ENCODE data around the gene RBM20. TPM values are rescaled to one million over a fixed set of nuclear protein-coding genes. Genes with fewer than 3 reads are reported as not detected.

The RBM20 gene
- total and polyA plus RNA-seq, 2 of the 4 experiments (the other 2 are of a cell fraction) = under 0.01 to 0.15 TPM

DNA sequence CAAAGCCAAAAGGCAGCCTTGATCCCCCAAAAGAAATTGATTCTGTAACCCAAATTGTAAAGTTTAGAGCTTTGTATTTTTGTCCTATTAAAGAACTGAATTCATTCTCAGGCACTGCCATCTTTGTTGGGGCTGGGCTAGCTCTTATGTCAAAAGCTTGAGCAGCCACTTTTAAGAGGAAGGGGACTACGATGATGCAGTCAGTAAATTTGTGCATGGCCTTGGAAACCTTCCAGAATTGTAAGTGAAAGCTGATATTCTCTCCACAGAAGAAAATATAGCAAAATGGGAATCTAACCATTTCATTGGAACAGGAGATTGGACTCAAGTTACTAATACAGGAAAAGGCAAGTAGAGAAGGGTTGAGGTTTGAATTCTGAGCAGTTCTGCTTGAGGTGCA is 50.1 kb downstream of the RBM20 start:
- no peak overlapping the region for H3K4ac ChIP-seq (ENCODE audit: low read depth, low read length)
- in situ Hi-C loops (cut with MboI; ENCODE audit: low sequenced_read_pairs) = no loop called here
- H3K27me3 ChIP-seq (ENCODE audit: control insufficient read depth, insufficient read depth, low read length) = no peaks in the 10 kb centered on the region
- no peaks in the 10 kb centered on the region for H3K79me1 ChIP-seq (ENCODE audit: low read depth in 1 of 2, low read length in 2 of 2)
- H4K8ac ChIP-seq (ENCODE audit: low read depth in 2 of 2, low read length in 2 of 2) = no peak overlapping the region
- no peak overlapping the region for H4K91ac ChIP-seq (ENCODE audit: insufficient read depth, low read depth, low read length)
- H2BK20ac ChIP-seq (ENCODE audit: low read depth, low read length) = no peak overlapping the region
- H3K4me2 ChIP-seq (ENCODE audit: low read depth, low read length) = no peak overlapping the region
- WGBS, 2 experiments (ENCODE audit: extremely low coverage in 2 of 2, insufficient read length in 1 of 2) = no CpG with 5 or more reads among the region's 1 CpG
- CTCF ChIA-PET = interaction anchor here (0.6 to 1.3 kb wide), 2 partner anchors 12 to 203 kb away, joined by 3 to 4 read pairs; no protein-coding TSS in a partner anchor
- H3K27ac ChIP-seq (ENCODE audit: insufficient read depth, low read length) = no peak overlapping the region
- no peak overlapping the region for H3K56ac ChIP-seq (ENCODE audit: extremely low read depth, insufficient read depth, low read length)
- POLR2A ChIA-PET (ENCODE audit: unreplicated experiment) = no interaction called here
- no peak overlapping the region for H3K9ac ChIP-seq (ENCODE audit: low read depth, low read length)
- TF ChIP-seq BHLHE40 (IDR thresholded peaks at IDR 0.05; ENCODE audit: low read depth, low read length) = no peak
- no peak for TF ChIP-seq MXI1 (IDR thresholded peaks at IDR 0.05; ENCODE audit: borderline replicate concordance, low read depth, low read length)
- no peak for TF ChIP-seq MAFK (IDR thresholded peaks at IDR 0.05; ENCODE audit: low read depth, low read length)
- no peak for TF ChIP-seq RFX5 (IDR thresholded peaks at IDR 0.05; ENCODE audit: low read depth, low read length)
- TF ChIP-seq CEBPB (IDR thresholded peaks at IDR 0.05; ENCODE audit: low read depth, low read length) = no peak
- TF ChIP-seq RAD21 (IDR thresholded peaks at IDR 0.05; ENCODE audit: low read length) = no peak
- H2AFZ ChIP-seq (replicated peaks; ENCODE audit: low read length, poor library complexity) = no peak overlapping the region
- H4K5ac ChIP-seq (ENCODE audit: low read depth, low read length) = no peak overlapping the region
- H2BK120ac ChIP-seq (ENCODE audit: low read depth, low read length) = no peak overlapping the region
- no peak overlapping the region for H2BK5ac ChIP-seq (ENCODE audit: low read depth, low read length, poor library complexity, severe bottlenecking)
- H3K36me3 ChIP-seq (ENCODE audit: control insufficient read depth, insufficient read depth, low read length) = no peaks in the 10 kb centered on the region
- intact Hi-C loops (cut with micrococcal nuclease) = no loop called here
- H4K20me1 ChIP-seq (ENCODE audit: insufficient read depth, low read length) = no peaks in the 10 kb centered on the region
- 0 out of 2 replicates have a peak, but pooled peaks cover 2% of the 10 kb centered on the region for H3K9me3 ChIP-seq (ENCODE audit: control insufficient read depth, insufficient read depth, low read length)
- dilution Hi-C loops (cut with HindIII; ENCODE audit: low sequenced_read_pairs, unreplicated experiment) = no loop called here
- no peak overlapping the region for H3K14ac ChIP-seq (replicated peaks; ENCODE audit: low read depth, low read length)
- no TSS peak for BruUV-seq (replicated peaks)
- H3K4me3 ChIP-seq (ENCODE audit: insufficient read depth, low read depth, low read length) = no peak overlapping the region
- no peaks in the 10 kb centered on the region for H3K9me1 ChIP-seq (ENCODE audit: insufficient read depth, low read length)
- DNase-seq (no peak), ATAC-seq (ENCODE audit: low read depth) (no peak)
- H3K23ac ChIP-seq (ENCODE audit: low read depth, low read length) = no peak overlapping the region
- H2BK15ac ChIP-seq (ENCODE audit: low read depth, low read length) = no peak overlapping the region
- H3K4me1 ChIP-seq (ENCODE audit: control insufficient read depth, insufficient read depth, low read length) = no peaks in the 10 kb centered on the region
- H2AK5ac ChIP-seq (ENCODE audit: low read depth, low read length) = no peak overlapping the region
- H3K18ac ChIP-seq (ENCODE audit: low read depth, low read length) = no peak overlapping the region
- H2AK9ac ChIP-seq (replicated peaks; ENCODE audit: low read depth, low read length, poor library complexity) = no peak overlapping the region
